ENCODE measurements around the gene FKBP5. TPM values are rescaled to one million over a fixed set of nuclear protein-coding genes. Genes with fewer than 3 reads are reported as not detected.

Gene FKBP5
- total and polyA plus RNA-seq, 9 of the 15 experiments (the other 6 are each of a cell fraction or from before 2014, with no cell fraction given): 32.7 to 151 (median 75.0) TPM

GRCh38 chr6:35564733-35565132, 124.0 kb downstream of the FKBP5 start:
- H3K4me3 ChIP-seq: no peak overlapping the region
- H3K9me3 ChIP-seq (replicated peaks; ENCODE audit: control insufficient read depth, insufficient read depth, low read depth, low read length): peaks cover 7% of the 10 kb centered on the region; the same call in 1 of the 2 replicates
- no peak for FAIRE-seq
- ATAC-seq: no peak
- H3K27me3 ChIP-seq (ENCODE audit: control insufficient read depth in 2 of 2, insufficient read depth in 2 of 2, low read length in 2 of 2): peaks cover 47% of the 10 kb centered on the region in 2 experiments
- H3K4me1 ChIP-seq (replicated peaks in 1 of 2; ENCODE audit: control insufficient read depth in 2 of 2, insufficient read depth in 2 of 2, low read length in 2 of 2): no peaks in the 10 kb centered on the region; a peak in 2 of 5 replicates
- no peak overlapping the region for H3K4me2 ChIP-seq (ENCODE audit: insufficient read depth, low read length)
- no peak overlapping the region for H3K9ac ChIP-seq (ENCODE audit: insufficient read depth in 1 of 2, low read depth in 2 of 2, low read length in 2 of 2)
- no peak overlapping the region for H3K27ac ChIP-seq (ENCODE audit: extremely low read depth, low read depth, low read length)
- H2AFZ ChIP-seq (ENCODE audit: low read depth, low read length): no peak overlapping the region
- intact Hi-C loops (cut with micrococcal nuclease) (no loop called here), in situ Hi-C loops (cut with MboI) (no loop called here)
- no peak for DNase-seq (ENCODE audit: extremely low read depth in 1 of 4, low spot score in 3 of 4)
- POLR2A ChIA-PET: no interaction called here
- H3K9me1 ChIP-seq (ENCODE audit: control insufficient read depth, insufficient read depth, low read length): no peaks in the 10 kb centered on the region
- BruUV-seq (replicated peaks): no TSS peak
- CTCF ChIA-PET (ENCODE audit: low intra/inter-chr PET ratio): no interaction called here
- no peaks in the 10 kb centered on the region for H3K36me3 ChIP-seq (ENCODE audit: control insufficient read depth, insufficient read depth, low read length)
- no peaks in the 10 kb centered on the region for H3K79me2 ChIP-seq (ENCODE audit: control insufficient read depth, insufficient read depth, low read length)
- no peaks in the 10 kb centered on the region for H4K20me1 ChIP-seq (replicated peaks; ENCODE audit: control insufficient read depth, insufficient read depth, low read length)
- TF ChIP-seq BMI1 (IDR thresholded peaks at IDR 0.05; ENCODE audit: low read length) (0 out of 2 replicates have a peak, but pooled peaks have one; percentile 41), NCOA1 (IDR thresholded peaks at IDR 0.05; ENCODE audit: low read depth) (no peak), CEBPB (tag; IDR thresholded peaks at IDR 0.05) (no peak), FOXJ3 (CRISPR knock-in tag; IDR thresholded peaks at IDR 0.05) (no peak), USF2 (CRISPR knock-in tag; IDR thresholded peaks at IDR 0.05) (no peak), NR4A1 (CRISPR knock-in tag; IDR thresholded peaks at IDR 0.05) (no peak), NR4A1 (tag; IDR thresholded peaks at IDR 0.05) (no peak), HDAC1 (IDR thresholded peaks at IDR 0.05) (0 out of 4 replicates have a peak, but pooled peaks of 1 of the 2 experiments have one; percentile 12), KAT7 (CRISPR knock-in tag; IDR thresholded peaks at IDR 0.05; ENCODE audit: borderline replicate concordance) (no peak), ARHGAP35 (IDR thresholded peaks at IDR 0.05; ENCODE audit: partially characterized antibody) (peak; percentile 50), SIN3B (IDR thresholded peaks at IDR 0.05; ENCODE audit: low read depth) (no peak), CBX2 (IDR thresholded peaks at IDR 0.05; ENCODE audit: insufficient read depth, low read length, poor library complexity, severe bottlenecking) (peak; percentile 55), HEY1 (CRISPR knock-in tag; IDR thresholded peaks at IDR 0.05; ENCODE audit: borderline replicate concordance) (no peak), NR2C2 (CRISPR knock-in tag; IDR thresholded peaks at IDR 0.05) (no peak), NR2C2 (tag; IDR thresholded peaks at IDR 0.05) (no peak), FOXA3 (CRISPR knock-in tag; conservative IDR thresholded peaks at IDR 0.05 in 1 of 2, IDR thresholded peaks at IDR 0.05 in 1 of 2) (no peak), ZNF512 (tag; IDR thresholded peaks at IDR 0.05) (0 out of 2 replicates have a peak, but pooled peaks have one; percentile 35), ASH1L (IDR thresholded peaks at IDR 0.05; ENCODE audit: borderline replicate concordance, low read depth, partially characterized antibody) (no peak), PHB (CRISPR knock-in tag; IDR thresholded peaks at IDR 0.05) (no peak), ARID2 (IDR thresholded peaks at IDR 0.05) (0 out of 2 replicates have a peak, but pooled peaks have one; percentile 14), HCFC1 (IDR thresholded peaks at IDR 0.05; ENCODE audit: low read depth, low read length) (no peak)
- TF ChIP-seq, protein P1, sequence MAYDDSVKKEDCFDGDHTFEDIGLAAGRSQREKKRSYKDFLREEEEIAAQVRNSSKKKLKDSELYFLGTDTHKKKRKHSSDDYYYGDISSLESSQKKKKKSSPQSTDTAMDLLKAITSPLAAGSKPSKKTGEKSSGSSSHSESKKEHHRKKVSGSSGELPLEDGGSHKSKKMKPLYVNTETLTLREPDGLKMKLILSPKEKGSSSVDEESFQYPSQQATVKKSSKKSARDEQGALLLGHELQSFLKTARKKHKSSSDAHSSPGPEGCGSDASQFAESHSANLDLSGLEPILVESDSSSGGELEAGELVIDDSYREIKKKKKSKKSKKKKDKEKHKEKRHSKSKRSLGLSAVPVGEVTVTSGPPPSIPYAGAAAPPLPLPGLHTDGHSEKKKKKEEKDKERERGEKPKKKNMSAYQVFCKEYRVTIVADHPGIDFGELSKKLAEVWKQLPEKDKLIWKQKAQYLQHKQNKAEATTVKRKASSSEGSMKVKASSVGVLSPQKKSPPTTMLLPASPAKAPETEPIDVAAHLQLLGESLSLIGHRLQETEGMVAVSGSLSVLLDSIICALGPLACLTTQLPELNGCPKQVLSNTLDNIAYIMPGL (CRISPR knock-in tag; IDR thresholded peaks at IDR 0.05): no peak
